ENCODE measurements around the gene RBM46.

RBM46 gene

GRCh38 chr4:154781983-154782293, 866 bp downstream of the RBM46 start:
- TF ChIP-seq EZH2phosphoT487 (IDR thresholded peaks at IDR 0.05; ENCODE audit: borderline replicate concordance) = no peak
- TF ChIP-seq, protein P1, sequence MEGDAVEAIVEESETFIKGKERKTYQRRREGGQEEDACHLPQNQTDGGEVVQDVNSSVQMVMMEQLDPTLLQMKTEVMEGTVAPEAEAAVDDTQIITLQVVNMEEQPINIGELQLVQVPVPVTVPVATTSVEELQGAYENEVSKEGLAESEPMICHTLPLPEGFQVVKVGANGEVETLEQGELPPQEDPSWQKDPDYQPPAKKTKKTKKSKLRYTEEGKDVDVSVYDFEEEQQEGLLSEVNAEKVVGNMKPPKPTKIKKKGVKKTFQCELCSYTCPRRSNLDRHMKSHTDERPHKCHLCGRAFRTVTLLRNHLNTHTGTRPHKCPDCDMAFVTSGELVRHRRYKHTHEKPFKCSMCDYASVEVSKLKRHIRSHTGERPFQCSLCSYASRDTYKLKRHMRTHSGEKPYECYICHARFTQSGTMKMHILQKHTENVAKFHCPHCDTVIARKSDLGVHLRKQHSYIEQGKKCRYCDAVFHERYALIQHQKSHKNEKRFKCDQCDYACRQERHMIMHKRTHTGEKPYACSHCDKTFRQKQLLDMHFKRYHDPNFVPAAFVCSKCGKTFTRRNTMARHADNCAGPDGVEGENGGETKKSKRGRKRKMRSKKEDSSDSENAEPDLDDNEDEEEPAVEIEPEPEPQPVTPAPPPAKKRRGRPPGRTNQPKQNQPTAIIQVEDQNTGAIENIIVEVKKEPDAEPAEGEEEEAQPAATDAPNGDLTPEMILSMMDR (conservative IDR thresholded peaks at IDR 0.05; ENCODE audit: low read length) = no peak
- Histone ChIP-seq H3K9ac (ENCODE audit: low read depth, low read length, poor library complexity, severe bottlenecking) (no peak overlapping the region), H3K79me2 (ENCODE audit: insufficient read depth, low read length) (no peaks in the 10 kb centered on the region), H3K27me3 (ENCODE audit: insufficient read depth, low read length, poor library complexity, severe bottlenecking) (no peaks in the 10 kb centered on the region), H4K20me1 (ENCODE audit: insufficient read depth, low read length, poor library complexity, severe bottlenecking) (no peaks in the 10 kb centered on the region), H3K4me1 (ENCODE audit: insufficient read depth, low read length, poor library complexity, severe bottlenecking) (no peaks in the 10 kb centered on the region), H2AFZ (ENCODE audit: low read length) (no peak overlapping the region), H3K9me3 (ENCODE audit: insufficient read depth, low read depth, low read length) (no peaks in the 10 kb centered on the region), H3F3A (ENCODE audit: low read depth) (no peaks in the 10 kb centered on the region), H3K4me2 (ENCODE audit: low read depth, low read length, poor library complexity, severe bottlenecking) (no peak overlapping the region), H3K36me3 (ENCODE audit: insufficient read depth, low read length) (no peaks in the 10 kb centered on the region), H3K9me2 (replicated peaks; ENCODE audit: low read depth, low read length) (no peaks in the 10 kb centered on the region), H3K4me3 (ENCODE audit: low read length, poor library complexity, severe bottlenecking) (no peak overlapping the region)

- H3K4me3 ChIP-seq (ENCODE audit: low read length, poor library complexity, severe bottlenecking) = peak overlapping the region; percentile 59
- no peaks in the 10 kb centered on the region for H3K9me3 ChIP-seq (ENCODE audit: insufficient read depth, low read depth, low read length)
- no peaks in the 10 kb centered on the region for H3F3A ChIP-seq (ENCODE audit: low read depth)
- no peaks in the 10 kb centered on the region for H3K79me2 ChIP-seq (ENCODE audit: insufficient read depth, low read length)
- peaks cover 6% of the 10 kb centered on the region for H3K4me1 ChIP-seq (ENCODE audit: insufficient read depth, low read length, poor library complexity, severe bottlenecking)
- no peaks in the 10 kb centered on the region for H3K27me3 ChIP-seq (ENCODE audit: insufficient read depth, low read length, poor library complexity, severe bottlenecking)
- H3K36me3 ChIP-seq (ENCODE audit: insufficient read depth, low read length) = no peaks in the 10 kb centered on the region
- H3K9me2 ChIP-seq (replicated peaks; ENCODE audit: low read depth, low read length) = no peaks in the 10 kb centered on the region
- TF ChIP-seq, protein P1 (conservative IDR thresholded peaks at IDR 0.05; ENCODE audit: low read length) = peak; percentile 96
- no peak for TF ChIP-seq EZH2phosphoT487 (IDR thresholded peaks at IDR 0.05; ENCODE audit: borderline replicate concordance)
- peak overlapping the region; percentile 10 for H3K9ac ChIP-seq (ENCODE audit: low read depth, low read length, poor library complexity, severe bottlenecking)
- H4K20me1 ChIP-seq (ENCODE audit: insufficient read depth, low read length, poor library complexity, severe bottlenecking) = no peaks in the 10 kb centered on the region
- peak overlapping the region; percentile 58 for H3K4me2 ChIP-seq (ENCODE audit: low read depth, low read length, poor library complexity, severe bottlenecking)
- H2AFZ ChIP-seq (ENCODE audit: low read length) = peak overlapping the region; percentile 87
These were observed 26.1 kb downstream of the RBM46 start for GRCh38 chr4:154807042-154807630.

GRCh38 chr4:154818230-154818629, 37.2 kb downstream of the RBM46 start:
- TF ChIP-seq, protein P1 (conservative IDR thresholded peaks at IDR 0.05; ENCODE audit: low read length) = no peak
- TF ChIP-seq EZH2phosphoT487 (IDR thresholded peaks at IDR 0.05; ENCODE audit: borderline replicate concordance) = no peak
- no peaks in the 10 kb centered on the region for H3F3A ChIP-seq (ENCODE audit: low read depth)
- no peak overlapping the region for H3K4me2 ChIP-seq (ENCODE audit: low read depth, low read length, poor library complexity, severe bottlenecking)
- no peaks in the 10 kb centered on the region for H3K27me3 ChIP-seq (ENCODE audit: insufficient read depth, low read length, poor library complexity, severe bottlenecking)
- H3K9me2 ChIP-seq (replicated peaks; ENCODE audit: low read depth, low read length) = no peaks in the 10 kb centered on the region
- no peak overlapping the region for H3K9ac ChIP-seq (ENCODE audit: low read depth, low read length, poor library complexity, severe bottlenecking)
- no peaks in the 10 kb centered on the region for H3K79me2 ChIP-seq (ENCODE audit: insufficient read depth, low read length)
- H3K4me1 ChIP-seq (ENCODE audit: insufficient read depth, low read length, poor library complexity, severe bottlenecking) = no peaks in the 10 kb centered on the region
- no peak overlapping the region for H3K4me3 ChIP-seq (ENCODE audit: low read length, poor library complexity, severe bottlenecking)
- H4K20me1 ChIP-seq (ENCODE audit: insufficient read depth, low read length, poor library complexity, severe bottlenecking) = no peaks in the 10 kb centered on the region
- H2AFZ ChIP-seq (ENCODE audit: low read length) = no peak overlapping the region
- H3K36me3 ChIP-seq (ENCODE audit: insufficient read depth, low read length) = no peaks in the 10 kb centered on the region
- no peaks in the 10 kb centered on the region for H3K9me3 ChIP-seq (ENCODE audit: insufficient read depth, low read depth, low read length)
